Upper lobe of left lung (tissue), 6 donors: ENCODE measurements around the gene CTNNBL1. TPM values are rescaled to one million over a fixed set of nuclear protein-coding genes. Genes with fewer than 3 reads are reported as not detected.

ENCODE experiments used
- ATAC-seq, 2 donors: fragments of 200-7000 bp; cut with Tn5 transposase; one replicate each; pipeline ENCODE4 v1.9.1; 2022; ENCODE audit warnings: mild to moderate bottlenecking in 2 of 2, moderate library complexity in 2 of 2; ENCODE audit not compliant: low FRiP score in 2 of 2
- DNase-seq, 2 donors: peaks; one replicate each; pipeline ENCODE4 v3.0.0-alpha.2; 2019 to 2020
- H3K27ac ChIP-seq, 4 donors: fragments of 200-600 bp; sonication (generic); one replicate each; pipeline ENCODE4 v1.5.1; 2016 to 2019
- H3K27me3 ChIP-seq, 4 donors: fragments of 200-600 bp; sonication (generic); one replicate each; pipeline ENCODE4 v1.5.1; 2017 to 2019
- H3K36me3 ChIP-seq, 4 donors: fragments of 200-600 bp; sonication (generic); one replicate each; pipeline ENCODE4 v1.5.1; 2016 to 2019
- H3K4me1 ChIP-seq, 4 donors: fragments of 200-600 bp; sonication (generic); one replicate each; pipeline ENCODE4 v1.5.1; 2018 to 2019
- H3K4me3 ChIP-seq, 4 donors: fragments of 200-600 bp; sonication (generic); one replicate each; pipeline ENCODE4 v1.5.1; 2017 to 2019; ENCODE audit warnings: mild to moderate bottlenecking in 2 of 4, moderate library complexity in 1 of 4
- H3K9me3 ChIP-seq, 4 donors: fragments of 200-600 bp; sonication (generic); one replicate each; pipeline ENCODE4 v1.5.1; 2018 to 2019
- CTCF ChIP-seq, 6 experiments: fragments of 450-650 bp in 4 of 6; fragments of 200-600 bp in 2 of 6; sonication (generic) in 2 of 6; IDR thresholded peaks; one replicate each; pipeline ENCODE4 v1.5.1; 2016 to 2019; ENCODE audit warnings: antibody characterized with exemption in 6 of 6
- EP300 ChIP-seq, 4 donors: sonication (generic); formaldehyde crosslinking; IDR thresholded peaks; one replicate each; pipeline ENCODE4 v1.5.1; 2017; ENCODE audit warnings: antibody characterized with exemption in 4 of 4, control low read depth in 2 of 4
- POLR2A ChIP-seq, 4 donors: fragments of 450-650 bp; IDR thresholded peaks; one replicate each; pipeline ENCODE4 v1.5.1; 2016 to 2017; ENCODE audit warnings: antibody characterized with exemption in 4 of 4, mild to moderate bottlenecking in 2 of 4
- POLR2AphosphoS5 ChIP-seq, 2 donors: sonication (generic); formaldehyde crosslinking; IDR thresholded peaks; one replicate each; pipeline ENCODE4 v1.5.1; 2017; ENCODE audit warnings: antibody characterized with exemption in 2 of 2
- WGBS, 2 donors: methylation state at CpG; one replicate each; pipeline ENCODE4 v1.1.5; 2017 to 2018; 5-methylcytosine and 5-hydroxymethylcytosine counted together
- total RNA-seq, 6 donors: library from RNA; depleted of rRNA in 4 of 6; stranded (reverse); fragments of >200 nt in 4 of 6; gene quantifications; one replicate each; pipeline versions ENCODE4 v1.1.0 to v1.2.1, GENCODE V29; 2016 to 2021
- donor health status: DM: no; HTN: no; CAD: no; lungs with moderate emphysema.
- donor health status: DM: no; HTN: yes; CAD: no; lungs with severe emphysema.

Gene CTNNBL1
- total RNA-seq, 6 donors from 2014 or later, result 25.1 to 61.0 (median 29.1) TPM

DNA sequence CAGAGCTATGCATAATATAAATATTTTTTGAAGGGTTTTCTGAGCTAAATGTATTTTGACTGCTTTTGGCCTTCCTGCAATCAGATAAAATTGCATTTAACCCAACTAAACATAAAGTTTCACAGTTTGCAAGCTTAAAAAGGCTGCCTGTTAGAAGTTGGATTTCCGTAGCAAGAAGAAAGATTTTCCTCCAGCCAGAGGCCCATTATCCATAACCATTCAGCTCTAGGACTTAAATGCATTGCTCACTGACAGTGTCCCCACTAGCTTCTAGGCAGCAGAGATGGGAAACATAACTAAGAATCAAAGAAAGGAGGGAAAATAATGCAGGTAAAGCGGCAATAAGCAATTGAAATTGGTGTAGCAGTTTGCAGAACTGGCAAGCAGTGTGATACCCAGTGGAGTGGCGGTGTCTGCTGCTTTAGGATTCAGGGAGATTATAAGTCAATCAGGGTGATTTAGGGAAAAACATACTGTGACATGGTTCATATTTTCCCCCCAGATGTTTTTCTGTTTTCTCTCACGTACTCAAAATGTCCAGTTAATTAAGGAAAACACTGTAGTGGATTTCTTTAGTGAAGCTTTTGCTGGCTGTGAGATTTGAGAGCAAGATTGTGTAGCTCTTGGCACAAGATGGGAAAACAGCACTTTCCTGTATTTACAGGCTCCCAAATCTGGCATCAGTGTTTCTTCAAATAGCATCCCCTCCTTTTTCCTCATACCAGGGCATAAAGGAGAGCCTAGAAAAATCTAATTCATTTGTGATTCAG, 69.1 kb downstream of the CTNNBL1 start:
- Histone ChIP-seq H3K4me1 (peaks cover 0 to 8% (median 0%) of the 10 kb centered on the region in 4 donors), H3K27ac (no peak overlapping the region), H3K36me3 (peaks cover 0 to 35% (median 4%) of the 10 kb centered on the region in 4 donors), H3K9me3 (no peaks in the 10 kb centered on the region), H3K27me3 (no peaks in the 10 kb centered on the region), H3K4me3 (no peak overlapping the region)
- ATAC-seq (no peak), DNase-seq (no peak)
- WGBS, 2 donors, result 84 to 87% methylated on average over 4 of the region's 4 CpGs
- TF ChIP-seq EP300 (IDR thresholded peaks at IDR 0.05) (no peak), POLR2AphosphoS5 (IDR thresholded peaks at IDR 0.05) (no peak), CTCF (IDR thresholded peaks at IDR 0.05) (no peak), POLR2A (IDR thresholded peaks at IDR 0.05) (no peak)

GRCh38 chr20:37764333-37764935, 70.6 kb downstream of the CTNNBL1 start:
- TF ChIP-seq POLR2AphosphoS5 (IDR thresholded peaks at IDR 0.05) (no peak), CTCF (IDR thresholded peaks at IDR 0.05) (no peak), POLR2A (IDR thresholded peaks at IDR 0.05) (no peak), EP300 (IDR thresholded peaks at IDR 0.05) (no peak)
- no peak overlapping the region for H3K4me3 ChIP-seq
- no peaks in the 10 kb centered on the region for H3K27me3 ChIP-seq
- DNase-seq (no peak), ATAC-seq (no peak)
- H3K9me3 ChIP-seq, result no peaks in the 10 kb centered on the region
- peaks cover 0 to 8% (median 0%) of the 10 kb centered on the region in 4 donors for H3K4me1 ChIP-seq
- H3K36me3 ChIP-seq, result peaks cover 0 to 37% (median 6%) of the 10 kb centered on the region in 4 donors
- WGBS, 2 donors, result 93 to 94% methylated on average over 4 of the region's 4 CpGs
- no peak overlapping the region for H3K27ac ChIP-seq

GRCh38 chr20:37770908-37771307, 77.1 kb downstream of the CTNNBL1 start:
- WGBS, 2 donors, result 87 to 91% methylated on average over 5 of the region's 5 CpGs
- DNase-seq (no peak), ATAC-seq (no peak)
- Histone ChIP-seq H3K4me1 (no peaks in the 10 kb centered on the region), H3K27ac (no peak overlapping the region), H3K9me3 (no peaks in the 10 kb centered on the region), H3K4me3 (no peak overlapping the region), H3K36me3 (peaks cover 0 to 42% (median 5%) of the 10 kb centered on the region in 4 donors), H3K27me3 (no peaks in the 10 kb centered on the region)
- TF ChIP-seq CTCF (IDR thresholded peaks at IDR 0.05), result no peak
- no peak for TF ChIP-seq POLR2A (IDR thresholded peaks at IDR 0.05)

GRCh38 chr20:37773291-37773826, 79.5 kb downstream of the CTNNBL1 start:
- 82 to 92% methylated on average over 1 of the region's 1 CpG for WGBS, 2 donors

More at GRCh38 chr20:37773291-37773826, 79.5 kb downstream of the CTNNBL1 start:
- H3K27ac ChIP-seq, result no peak overlapping the region
- H3K4me1 ChIP-seq, result no peaks in the 10 kb centered on the region
- H3K36me3 ChIP-seq, result peaks cover 0 to 44% (median 3%) of the 10 kb centered on the region in 4 donors
- no peaks in the 10 kb centered on the region for H3K9me3 ChIP-seq
- H3K4me3 ChIP-seq, result no peak overlapping the region
- DNase-seq (no peak), ATAC-seq (no peak)
- no peaks in the 10 kb centered on the region for H3K27me3 ChIP-seq
- TF ChIP-seq POLR2A (IDR thresholded peaks at IDR 0.05), result no peak
- no peak for TF ChIP-seq POLR2AphosphoS5 (IDR thresholded peaks at IDR 0.05)
- TF ChIP-seq EP300 (IDR thresholded peaks at IDR 0.05), result no peak
- TF ChIP-seq CTCF (IDR thresholded peaks at IDR 0.05), result no peak
